LNCAP (cell line): Measurements from ENCODE around the gene NDUFAF8.
A peak's percentile ranks its signal among the peaks of the same experiment; 100 is the strongest.

Experiments used
- TF ChIP-seq, protein P1 (sequence below): fragments of 450-650 bp; IDR thresholded peaks from 2 replicates; pipeline ENCODE4 v1.5.1; 2017; ENCODE audit warnings: mild to moderate bottlenecking

NDUFAF8 gene

DNA sequence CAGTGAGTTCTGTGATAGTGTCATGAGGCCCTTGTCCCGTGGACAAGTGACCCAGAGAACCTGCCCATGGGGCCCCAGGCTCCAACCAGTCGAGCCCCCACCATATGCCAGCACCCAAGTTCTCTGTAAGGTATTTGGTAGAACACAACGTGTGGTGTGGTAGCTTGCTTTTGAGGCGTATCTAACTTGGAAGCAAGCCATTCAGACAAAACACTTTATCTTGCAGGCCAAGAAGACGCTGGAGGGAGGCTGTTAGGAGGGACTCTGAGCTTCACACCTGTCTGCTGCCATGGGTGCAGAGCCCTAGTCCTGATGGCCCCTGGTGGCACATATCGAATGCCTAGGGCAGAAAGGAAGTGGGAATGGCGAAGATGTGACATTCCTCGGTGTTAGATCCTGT is 1.6 kb downstream of the NDUFAF8 start:
- TF ChIP-seq, protein P1, sequence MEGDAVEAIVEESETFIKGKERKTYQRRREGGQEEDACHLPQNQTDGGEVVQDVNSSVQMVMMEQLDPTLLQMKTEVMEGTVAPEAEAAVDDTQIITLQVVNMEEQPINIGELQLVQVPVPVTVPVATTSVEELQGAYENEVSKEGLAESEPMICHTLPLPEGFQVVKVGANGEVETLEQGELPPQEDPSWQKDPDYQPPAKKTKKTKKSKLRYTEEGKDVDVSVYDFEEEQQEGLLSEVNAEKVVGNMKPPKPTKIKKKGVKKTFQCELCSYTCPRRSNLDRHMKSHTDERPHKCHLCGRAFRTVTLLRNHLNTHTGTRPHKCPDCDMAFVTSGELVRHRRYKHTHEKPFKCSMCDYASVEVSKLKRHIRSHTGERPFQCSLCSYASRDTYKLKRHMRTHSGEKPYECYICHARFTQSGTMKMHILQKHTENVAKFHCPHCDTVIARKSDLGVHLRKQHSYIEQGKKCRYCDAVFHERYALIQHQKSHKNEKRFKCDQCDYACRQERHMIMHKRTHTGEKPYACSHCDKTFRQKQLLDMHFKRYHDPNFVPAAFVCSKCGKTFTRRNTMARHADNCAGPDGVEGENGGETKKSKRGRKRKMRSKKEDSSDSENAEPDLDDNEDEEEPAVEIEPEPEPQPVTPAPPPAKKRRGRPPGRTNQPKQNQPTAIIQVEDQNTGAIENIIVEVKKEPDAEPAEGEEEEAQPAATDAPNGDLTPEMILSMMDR, result no peak

DNA sequence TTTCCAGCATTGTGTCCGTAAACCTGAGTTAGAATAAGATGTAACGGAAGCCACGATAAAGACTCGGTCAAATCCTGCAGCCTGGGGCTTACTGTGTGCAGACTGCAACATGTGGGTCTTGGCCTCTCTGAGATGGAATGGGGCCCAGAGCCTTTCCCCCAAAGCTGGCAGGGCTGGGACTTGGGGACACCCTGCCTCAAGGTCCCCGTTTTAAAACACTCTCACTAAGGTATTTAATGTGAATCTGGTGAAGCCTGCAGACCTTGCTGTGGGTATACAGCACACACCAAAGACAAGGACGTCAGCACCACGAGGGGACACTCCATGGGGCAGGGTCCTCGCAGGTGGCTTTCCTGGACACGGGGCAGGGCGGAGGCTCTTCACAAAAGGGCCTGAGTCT is 2.1 kb downstream of the NDUFAF8 start:
- TF ChIP-seq, protein P1, result no peak

DNA sequence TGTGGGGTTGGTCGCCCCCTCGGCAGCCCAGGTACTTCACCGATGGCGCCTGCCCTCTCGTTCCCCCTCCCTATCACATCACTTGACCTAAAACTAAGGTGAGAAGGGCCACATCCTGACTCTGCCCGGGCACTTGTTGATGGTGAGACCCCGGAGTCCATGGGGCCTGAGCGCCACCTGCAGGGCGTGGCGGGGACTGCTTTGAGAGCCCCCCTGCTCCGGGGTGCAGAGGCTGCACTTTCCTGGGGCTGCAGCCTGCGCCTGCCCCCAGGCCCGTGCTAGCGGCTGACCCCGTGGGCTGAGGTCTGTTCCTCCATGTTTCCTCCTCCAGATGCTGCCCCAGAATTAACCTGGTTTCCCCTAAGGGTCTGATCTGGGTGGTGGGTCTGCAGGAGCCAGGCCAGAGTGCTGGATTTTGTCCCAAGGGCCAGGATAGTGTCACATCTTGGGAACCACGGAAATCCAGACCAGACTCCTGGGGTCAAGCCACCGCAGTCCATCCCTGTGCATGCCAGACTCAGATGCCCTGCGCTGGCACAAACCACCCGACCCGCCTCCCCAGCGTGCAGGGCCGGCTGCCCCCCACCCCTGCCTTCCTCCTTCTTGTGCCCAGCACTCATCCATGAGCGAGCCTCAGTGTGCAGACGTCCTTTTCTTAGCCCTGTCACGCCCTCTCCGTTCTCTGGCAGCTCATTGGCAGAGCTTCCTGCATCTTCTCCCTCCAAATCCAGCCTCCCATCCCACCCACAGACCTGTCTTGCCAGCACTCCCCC is 2.7 kb downstream of the NDUFAF8 start:
- TF ChIP-seq, protein P1, result peak; percentile 75

DNA sequence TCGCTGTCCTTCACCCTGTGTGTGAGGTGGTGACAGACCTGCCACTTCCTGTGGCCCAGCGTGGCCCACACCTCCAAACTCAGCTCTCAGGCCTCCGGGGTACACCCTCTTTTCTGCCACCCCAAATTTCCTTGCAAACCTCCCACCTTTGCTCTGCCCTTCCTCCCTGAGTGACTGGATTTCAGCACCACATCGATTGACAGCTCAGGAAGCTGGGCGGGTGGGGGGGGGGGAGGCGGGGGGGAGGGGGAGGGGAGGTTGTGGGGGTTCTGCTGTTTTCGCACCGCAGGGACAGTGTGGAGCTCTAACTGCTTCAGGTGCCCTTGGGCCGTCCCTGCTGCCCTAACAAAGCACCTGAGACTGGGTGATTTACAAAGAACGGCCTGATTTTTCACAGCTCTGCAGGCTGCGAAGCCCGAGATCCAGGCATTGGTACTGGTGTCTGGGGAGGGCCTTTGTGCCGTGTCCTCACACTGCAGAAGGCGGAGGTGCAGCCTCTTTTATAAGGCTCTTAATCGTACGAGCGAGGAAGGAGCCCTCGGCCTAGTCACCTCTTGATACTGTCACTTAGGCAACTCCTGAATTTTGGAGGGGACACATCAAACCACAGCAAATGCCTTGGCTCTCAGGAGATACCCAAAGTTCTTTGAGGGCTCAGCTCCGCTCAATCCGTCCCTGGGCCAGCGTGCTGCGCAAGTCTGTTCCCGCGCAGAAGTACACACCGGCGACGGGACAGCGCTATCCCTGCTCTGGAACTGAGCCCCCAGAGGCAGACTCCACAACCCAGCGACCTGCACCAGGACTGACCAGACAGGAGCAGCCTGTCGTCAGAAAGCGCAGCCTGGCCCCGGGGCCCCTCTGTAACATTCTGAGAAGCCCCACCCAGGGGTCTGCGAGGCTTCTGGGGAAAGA is 3.6 kb downstream of the NDUFAF8 start:
- TF ChIP-seq, protein P1, result no peak

DNA sequence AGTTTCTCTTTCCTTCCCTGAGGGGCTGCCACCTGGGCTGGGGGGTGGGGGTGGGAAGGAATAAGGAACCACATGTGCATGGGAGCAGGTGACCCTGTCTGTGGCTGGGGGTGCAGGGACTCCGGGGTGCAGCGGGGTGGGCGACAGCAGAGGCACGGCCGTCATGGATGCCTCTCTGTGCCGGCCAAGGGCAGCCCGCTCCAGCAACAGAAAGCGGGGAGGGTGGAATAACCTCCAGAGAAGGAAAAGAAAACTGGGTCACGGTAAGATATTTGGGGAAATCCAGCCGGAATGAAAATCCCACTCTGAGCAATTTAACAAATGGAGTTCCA is 4.2 kb downstream of the NDUFAF8 start:
- TF ChIP-seq, protein P1, result no peak

DNA sequence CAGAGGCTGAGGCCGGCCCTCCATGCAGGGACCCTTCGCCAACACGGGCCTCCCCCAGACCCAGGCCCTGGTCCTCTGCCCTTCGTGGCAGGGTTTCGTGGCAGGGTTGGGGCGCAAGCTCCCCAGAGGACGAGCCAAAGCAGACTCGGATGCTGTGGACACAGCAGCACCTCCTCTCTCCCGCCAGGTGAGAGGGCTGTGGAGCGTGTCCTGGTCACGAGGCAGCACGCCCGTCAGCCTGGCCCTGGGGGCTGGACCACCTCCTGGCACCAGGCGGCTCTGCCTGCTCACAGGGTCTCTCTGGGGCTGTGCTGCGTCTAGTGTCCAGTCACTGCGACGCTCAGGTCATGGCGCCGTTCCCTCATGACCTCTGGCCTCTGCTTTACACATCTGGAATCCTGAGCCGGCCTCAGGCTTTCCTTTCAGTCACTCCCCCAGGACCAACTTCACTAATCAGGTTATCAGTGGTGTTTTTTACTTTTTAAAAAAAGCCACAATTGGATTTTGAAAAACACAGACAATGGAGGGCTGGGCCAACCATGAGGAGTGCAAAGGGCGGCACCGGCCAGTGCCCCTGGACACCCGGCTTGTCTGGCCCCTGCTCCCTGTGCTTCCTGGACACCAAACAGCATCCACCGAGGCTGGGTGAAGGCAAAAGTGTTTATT is 5.4 kb downstream of the NDUFAF8 start:
- TF ChIP-seq, protein P1, result no peak

DNA sequence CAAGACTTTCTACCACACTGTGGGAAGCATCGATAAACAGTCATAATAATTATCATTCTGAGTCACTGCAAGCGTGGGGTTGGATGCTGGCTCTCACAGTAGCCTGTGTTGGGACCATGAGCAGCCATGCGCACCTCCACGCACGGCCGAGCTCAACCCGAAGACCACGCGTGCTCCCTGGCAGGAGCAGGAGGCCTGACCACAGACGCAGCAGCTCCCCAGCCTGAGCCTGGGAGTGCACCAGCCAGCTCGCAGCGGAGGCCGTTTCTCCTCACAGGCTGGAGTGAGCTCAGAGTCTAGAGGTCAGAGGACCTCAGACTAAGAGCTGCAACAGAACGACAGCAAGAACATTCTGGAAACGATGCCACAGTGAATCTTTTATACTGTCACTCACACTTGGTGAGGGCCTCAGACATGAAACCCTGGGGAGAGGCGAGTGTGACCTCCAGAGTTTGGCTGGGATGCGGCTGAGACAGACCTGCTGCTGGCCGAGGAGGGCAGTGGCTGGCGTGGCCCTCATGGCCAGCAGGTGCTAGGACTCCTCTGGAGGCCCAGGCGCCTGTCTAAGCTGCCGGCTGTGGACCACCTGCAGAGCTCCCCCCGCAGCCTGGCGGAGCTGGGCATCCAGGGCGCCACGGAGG is 6.0 kb downstream of the NDUFAF8 start:
- TF ChIP-seq, protein P1, result no peak
